ENCODE results near the gene SAFB2.

The SAFB2 gene

GRCh38 chr19:5655412-5655811 is 32.8 kb upstream of the SAFB2 start:
- H3K27me3 ChIP-seq (ENCODE audit: insufficient read depth, low read length) = no peaks in the 10 kb centered on the region
- H3F3A ChIP-seq (ENCODE audit: insufficient read depth, low read length) = no peaks in the 10 kb centered on the region
- no peaks in the 10 kb centered on the region for H4K20me1 ChIP-seq (ENCODE audit: insufficient read depth, low read length)
- H3K9me2 ChIP-seq (ENCODE audit: low read depth, low read length) = no peaks in the 10 kb centered on the region
- no peak overlapping the region for H3K9ac ChIP-seq (ENCODE audit: low read length)
- H3K4me2 ChIP-seq (ENCODE audit: low read length) = no peak overlapping the region
- H3K4me1 ChIP-seq (ENCODE audit: insufficient read depth, low read length, severe bottlenecking) = no peaks in the 10 kb centered on the region
- H3K4me3 ChIP-seq (ENCODE audit: low read depth, low read length, poor library complexity, severe bottlenecking) = no peak overlapping the region
- H3K36me3 ChIP-seq (ENCODE audit: insufficient read depth, low read length) = peaks cover 96% of the 10 kb centered on the region
- H3K9me3 ChIP-seq (ENCODE audit: low read length) = no peaks in the 10 kb centered on the region
- H3K79me2 ChIP-seq (ENCODE audit: insufficient read depth, low read length) = no peaks in the 10 kb centered on the region
- no peak for TF ChIP-seq EZH2 (IDR thresholded peaks at IDR 0.05; ENCODE audit: borderline replicate concordance, low read length)
- no peak for TF ChIP-seq CTCF (IDR thresholded peaks at IDR 0.05; ENCODE audit: low read length)
- no peak overlapping the region for H2AFZ ChIP-seq (ENCODE audit: low read length)
- H3K27ac ChIP-seq (ENCODE audit: low read depth, low read length, poor library complexity, severe bottlenecking) = no peak overlapping the region

- Histone ChIP-seq H3K9ac (ENCODE audit: low read length) (no peak overlapping the region), H3K79me2 (ENCODE audit: insufficient read depth, low read length) (no peaks in the 10 kb centered on the region), H3K4me1 (ENCODE audit: insufficient read depth, low read length, severe bottlenecking) (no peaks in the 10 kb centered on the region), H3F3A (ENCODE audit: insufficient read depth, low read length) (no peaks in the 10 kb centered on the region), H3K27ac (ENCODE audit: low read depth, low read length, poor library complexity, severe bottlenecking) (no peak overlapping the region), H2AFZ (ENCODE audit: low read length) (no peak overlapping the region), H3K4me2 (ENCODE audit: low read length) (no peak overlapping the region), H3K9me3 (ENCODE audit: low read length) (no peaks in the 10 kb centered on the region), H4K20me1 (ENCODE audit: insufficient read depth, low read length) (no peaks in the 10 kb centered on the region), H3K27me3 (ENCODE audit: insufficient read depth, low read length) (no peaks in the 10 kb centered on the region), H3K36me3 (ENCODE audit: insufficient read depth, low read length) (peaks cover 96% of the 10 kb centered on the region), H3K4me3 (ENCODE audit: low read depth, low read length, poor library complexity, severe bottlenecking) (no peak overlapping the region), H3K9me2 (ENCODE audit: low read depth, low read length) (no peaks in the 10 kb centered on the region)
- TF ChIP-seq EZH2 (IDR thresholded peaks at IDR 0.05; ENCODE audit: borderline replicate concordance, low read length) (no peak), CTCF (IDR thresholded peaks at IDR 0.05; ENCODE audit: low read length) (no peak)
Observed at GRCh38 chr19:5654931-5655330, 32.4 kb upstream of the SAFB2 start.

- no peaks in the 10 kb centered on the region for H3K9me2 ChIP-seq (ENCODE audit: low read depth, low read length)
- no peaks in the 10 kb centered on the region for H3K79me2 ChIP-seq (ENCODE audit: insufficient read depth, low read length)
- H3K27ac ChIP-seq (ENCODE audit: low read depth, low read length, poor library complexity, severe bottlenecking) = no peak overlapping the region
- H3K4me1 ChIP-seq (ENCODE audit: insufficient read depth, low read length, severe bottlenecking) = no peaks in the 10 kb centered on the region
- H3K36me3 ChIP-seq (ENCODE audit: insufficient read depth, low read length) = peaks cover 91% of the 10 kb centered on the region
- no peaks in the 10 kb centered on the region for H3K9me3 ChIP-seq (ENCODE audit: low read length)
- H3K27me3 ChIP-seq (ENCODE audit: insufficient read depth, low read length) = no peaks in the 10 kb centered on the region
- H3K4me3 ChIP-seq (ENCODE audit: low read depth, low read length, poor library complexity, severe bottlenecking) = no peak overlapping the region
- H3F3A ChIP-seq (ENCODE audit: insufficient read depth, low read length) = no peaks in the 10 kb centered on the region
- H2AFZ ChIP-seq (ENCODE audit: low read length) = no peak overlapping the region
- H3K9ac ChIP-seq (ENCODE audit: low read length) = no peak overlapping the region
- TF ChIP-seq EZH2 (IDR thresholded peaks at IDR 0.05; ENCODE audit: borderline replicate concordance, low read length) (no peak), CTCF (IDR thresholded peaks at IDR 0.05; ENCODE audit: low read length) (no peak)
- no peaks in the 10 kb centered on the region for H4K20me1 ChIP-seq (ENCODE audit: insufficient read depth, low read length)
- no peak overlapping the region for H3K4me2 ChIP-seq (ENCODE audit: low read length)
Observed at GRCh38 chr19:5652261-5652660, 29.7 kb upstream of the SAFB2 start.
